GM18909 (cell line): ENCODE data around the gene TNFAIP2.
"Not testable (repeated sequence)": the region's sequence is repeated elsewhere in the genome, so short reads cannot be mapped to it uniquely, and the experiment has no call there.

Source experiments
- ATAC-seq: cut with Tn5 transposase; IDR thresholded peaks from one replicate; pipeline ENCODE4 v1.9.1; 2021; ENCODE audit warnings: mild to moderate bottlenecking; ENCODE audit not compliant: unreplicated experiment, poor library complexity

The TNFAIP2 gene

DNA sequence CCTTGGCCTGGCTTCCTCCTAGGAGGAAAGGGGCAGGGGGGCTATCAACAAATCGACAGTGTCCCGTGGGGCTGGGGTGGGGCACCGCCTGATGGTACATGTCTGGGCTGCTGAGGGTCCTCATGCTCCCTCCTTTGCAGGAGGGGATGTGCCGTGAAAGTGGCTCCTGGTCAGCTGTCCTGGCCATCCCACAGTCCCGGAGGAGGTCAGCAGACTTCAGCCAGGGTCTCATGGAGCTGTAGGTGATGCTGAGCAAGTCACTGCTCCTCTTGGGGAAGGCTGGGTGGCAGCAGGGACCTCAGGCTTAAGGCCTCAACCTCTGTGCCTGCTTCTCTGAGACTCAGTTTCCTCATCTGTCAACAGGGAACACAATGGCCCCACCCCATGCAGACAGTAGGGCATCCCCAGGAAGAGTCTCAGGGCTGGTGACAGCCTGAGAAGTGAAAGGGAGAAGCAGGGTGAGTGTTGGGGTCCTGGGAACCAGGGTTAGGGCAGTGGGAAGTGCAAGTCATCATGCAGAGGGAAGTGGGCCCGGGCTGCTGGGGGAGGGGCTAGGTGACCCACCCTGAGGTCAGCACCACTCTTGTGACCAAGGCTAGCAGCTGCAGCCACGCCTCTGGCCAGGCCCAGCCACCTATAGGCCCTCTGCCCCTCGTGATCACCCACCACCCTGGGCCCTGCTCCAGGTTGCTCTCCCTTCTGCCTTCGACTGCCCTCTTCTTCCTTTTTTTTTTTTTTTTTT is 4.4 kb upstream of the TNFAIP2 start:
- ATAC-seq = no peak

DNA sequence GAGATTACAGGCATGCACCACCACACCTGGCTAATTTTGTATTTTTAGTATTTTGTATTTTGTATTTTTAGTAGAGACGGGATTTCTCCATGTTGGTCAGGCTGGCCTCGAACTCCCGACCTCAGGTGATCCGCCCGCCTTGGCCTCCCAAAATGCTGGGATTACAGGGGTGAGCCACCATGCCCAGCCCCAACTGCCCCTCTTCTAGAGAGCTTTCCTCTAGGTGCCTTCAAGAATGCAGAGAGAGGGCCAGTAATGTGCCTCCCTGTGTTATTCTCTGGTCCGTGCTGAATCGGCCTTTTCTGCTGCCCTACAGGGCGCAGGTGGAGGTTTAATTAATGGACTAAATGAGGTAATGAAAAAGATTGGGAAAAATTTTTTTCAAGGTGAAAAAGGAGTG is 3.7 kb upstream of the TNFAIP2 start:
- not testable (repeated sequence) for ATAC-seq

DNA sequence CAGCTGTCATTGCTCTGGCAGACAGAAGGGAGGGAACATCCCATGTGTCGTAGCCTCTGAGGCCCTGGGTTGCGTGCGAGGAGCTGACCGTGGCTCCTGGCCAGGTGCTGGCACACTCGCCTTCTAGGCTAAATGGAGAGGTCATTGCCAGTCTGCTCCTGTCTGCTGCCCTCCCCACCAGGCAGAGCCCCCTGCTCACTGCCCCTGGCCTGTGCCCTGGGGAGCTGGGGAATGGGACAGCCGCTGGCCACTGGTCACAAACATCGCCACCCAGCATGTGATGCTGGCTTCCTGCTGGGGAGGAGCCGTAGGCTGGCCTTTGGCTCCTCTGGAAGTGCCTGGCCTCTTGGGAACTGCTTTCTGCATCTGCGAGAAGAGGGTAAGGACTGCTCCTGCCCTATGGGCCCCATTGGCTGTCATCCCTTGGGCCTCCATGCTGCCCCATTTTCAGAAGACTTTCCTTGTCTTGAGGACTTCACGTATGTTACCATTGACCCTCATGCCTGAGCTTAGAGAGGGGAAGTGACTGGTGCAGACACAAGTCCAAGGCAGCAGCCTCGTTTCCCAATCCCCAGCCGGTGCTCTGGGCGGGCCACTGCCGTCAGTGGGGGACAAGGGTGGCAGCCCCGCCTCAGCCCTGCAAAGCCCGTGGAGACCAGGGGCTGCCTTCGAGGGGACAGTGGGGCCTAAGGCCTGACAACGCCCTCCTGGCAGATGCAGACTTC is 2.0 kb upstream of the TNFAIP2 start:
- ATAC-seq = no peak

DNA sequence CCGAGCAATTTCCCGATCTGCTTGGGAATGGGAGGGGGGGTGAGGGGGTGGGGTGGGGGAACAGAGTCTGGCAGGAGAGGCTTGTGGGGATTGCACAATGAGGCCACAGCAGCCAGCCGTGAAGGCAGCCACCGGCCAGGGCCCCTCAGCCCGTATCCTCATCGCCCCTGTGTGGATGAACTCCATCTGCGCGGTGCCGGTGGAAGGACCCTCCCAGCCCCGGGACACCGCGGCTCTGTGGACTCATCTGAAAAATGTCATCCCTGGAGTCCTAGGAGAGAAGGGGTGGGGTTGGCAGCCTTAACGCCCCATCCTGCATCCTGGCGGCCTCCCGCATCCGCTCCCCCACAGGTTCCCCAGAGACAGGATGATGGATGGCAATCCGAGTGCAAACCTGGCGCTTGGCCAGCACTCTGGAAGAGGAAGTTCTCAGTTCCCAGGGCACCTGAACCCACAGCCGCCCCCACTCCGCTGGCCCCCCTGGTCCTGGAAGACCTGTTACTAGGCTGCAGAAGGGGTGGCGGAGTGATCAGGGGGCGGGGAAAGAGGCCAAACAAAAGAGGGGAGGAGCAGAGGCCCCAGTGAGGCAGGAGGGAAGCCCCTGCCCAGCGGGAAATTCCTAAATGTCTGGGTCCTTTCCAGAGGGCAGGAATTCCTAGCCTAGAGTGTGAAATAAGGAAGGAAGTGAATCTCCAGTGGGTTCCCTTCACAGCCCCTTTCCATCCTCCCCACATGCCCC is 1.2 kb upstream of the TNFAIP2 start:
- no peak for ATAC-seq

DNA sequence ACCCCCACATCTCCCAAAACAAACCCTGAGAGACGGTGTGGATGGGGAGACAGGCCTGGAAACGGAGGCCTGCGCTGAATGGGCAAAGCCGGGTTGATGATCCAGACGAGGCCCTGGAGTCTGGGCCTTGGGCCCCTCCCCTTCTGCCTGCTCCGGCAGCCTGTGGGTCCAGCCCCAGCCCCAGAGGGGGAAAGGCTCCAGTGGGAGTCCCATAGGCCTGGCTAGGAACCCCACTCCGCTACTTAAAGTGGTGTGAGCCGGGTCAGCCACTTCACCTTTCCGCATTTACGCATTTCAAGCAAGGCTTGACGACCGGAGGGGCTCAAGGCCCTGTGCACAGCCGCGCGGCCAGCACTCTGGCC is 695 bp upstream of the TNFAIP2 start:
- ATAC-seq = no peak

DNA sequence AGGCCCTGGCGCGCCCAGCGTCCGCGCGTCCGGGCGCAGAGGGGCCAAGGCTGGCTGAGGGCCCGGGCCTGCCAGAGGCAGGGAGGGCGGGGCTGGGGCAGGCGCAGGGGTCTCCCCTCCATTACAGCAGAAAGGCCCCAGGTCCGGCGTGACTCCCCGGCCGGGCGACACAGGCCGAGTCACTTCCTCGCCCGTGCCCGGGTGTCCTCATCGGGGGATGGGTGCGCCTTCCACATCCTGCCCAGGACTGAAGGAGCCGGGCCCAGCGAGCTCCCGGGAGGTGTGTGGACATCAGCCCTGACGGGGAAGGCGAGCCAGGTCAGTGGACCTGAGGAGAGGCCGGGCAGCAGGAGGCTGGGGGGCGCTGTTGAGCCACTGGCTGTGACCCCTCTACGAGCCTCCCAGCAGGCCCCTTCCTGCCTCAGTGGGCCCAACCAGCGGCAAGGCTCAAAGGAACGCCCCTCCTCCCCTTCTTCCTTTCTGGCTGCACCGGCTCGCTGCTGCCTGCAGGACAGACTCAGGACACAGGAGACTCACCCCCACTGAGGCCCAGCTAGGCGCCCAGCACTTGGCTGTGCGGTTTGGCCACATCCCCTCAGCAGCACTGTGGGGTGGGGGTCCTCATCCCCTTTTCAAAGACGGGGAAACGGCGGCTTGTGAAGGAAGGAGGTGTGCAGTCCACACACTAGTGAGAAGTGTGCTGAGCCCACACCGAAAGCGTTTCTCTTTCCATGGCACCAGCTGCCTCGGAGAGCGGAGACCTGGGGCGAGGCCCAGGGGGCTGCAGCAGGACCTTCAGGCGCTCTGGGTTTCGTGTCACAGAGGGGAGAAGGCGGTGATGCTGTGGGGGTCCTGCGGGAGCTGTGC is 606 bp downstream of the TNFAIP2 start:
- no peak for ATAC-seq

DNA sequence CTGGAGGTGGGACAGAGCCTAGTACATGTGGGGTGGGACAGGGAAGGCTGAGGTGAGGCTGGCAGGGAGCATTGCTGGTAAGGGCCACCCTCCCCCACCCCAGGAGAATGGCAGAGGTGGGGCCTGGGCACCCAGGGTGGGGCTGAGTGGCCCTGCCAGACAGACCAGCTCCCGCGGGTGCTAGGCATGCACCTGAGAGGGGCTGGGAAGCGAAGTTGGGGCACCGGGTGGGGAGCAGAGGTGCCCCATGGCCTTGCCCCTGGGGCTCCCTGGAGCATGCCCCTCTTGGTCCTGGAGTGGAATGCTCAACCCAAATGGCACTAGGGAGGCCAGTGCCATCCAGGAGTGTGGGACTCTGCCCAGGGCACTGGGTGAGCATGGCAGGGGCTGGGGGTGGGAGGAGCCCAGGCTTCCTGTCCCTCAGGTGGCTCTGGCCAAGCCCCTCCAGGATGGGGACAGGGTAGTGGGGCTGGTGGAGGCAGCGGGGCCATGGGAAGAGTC is 1.3 kb downstream of the TNFAIP2 start:
- ATAC-seq = no peak

DNA sequence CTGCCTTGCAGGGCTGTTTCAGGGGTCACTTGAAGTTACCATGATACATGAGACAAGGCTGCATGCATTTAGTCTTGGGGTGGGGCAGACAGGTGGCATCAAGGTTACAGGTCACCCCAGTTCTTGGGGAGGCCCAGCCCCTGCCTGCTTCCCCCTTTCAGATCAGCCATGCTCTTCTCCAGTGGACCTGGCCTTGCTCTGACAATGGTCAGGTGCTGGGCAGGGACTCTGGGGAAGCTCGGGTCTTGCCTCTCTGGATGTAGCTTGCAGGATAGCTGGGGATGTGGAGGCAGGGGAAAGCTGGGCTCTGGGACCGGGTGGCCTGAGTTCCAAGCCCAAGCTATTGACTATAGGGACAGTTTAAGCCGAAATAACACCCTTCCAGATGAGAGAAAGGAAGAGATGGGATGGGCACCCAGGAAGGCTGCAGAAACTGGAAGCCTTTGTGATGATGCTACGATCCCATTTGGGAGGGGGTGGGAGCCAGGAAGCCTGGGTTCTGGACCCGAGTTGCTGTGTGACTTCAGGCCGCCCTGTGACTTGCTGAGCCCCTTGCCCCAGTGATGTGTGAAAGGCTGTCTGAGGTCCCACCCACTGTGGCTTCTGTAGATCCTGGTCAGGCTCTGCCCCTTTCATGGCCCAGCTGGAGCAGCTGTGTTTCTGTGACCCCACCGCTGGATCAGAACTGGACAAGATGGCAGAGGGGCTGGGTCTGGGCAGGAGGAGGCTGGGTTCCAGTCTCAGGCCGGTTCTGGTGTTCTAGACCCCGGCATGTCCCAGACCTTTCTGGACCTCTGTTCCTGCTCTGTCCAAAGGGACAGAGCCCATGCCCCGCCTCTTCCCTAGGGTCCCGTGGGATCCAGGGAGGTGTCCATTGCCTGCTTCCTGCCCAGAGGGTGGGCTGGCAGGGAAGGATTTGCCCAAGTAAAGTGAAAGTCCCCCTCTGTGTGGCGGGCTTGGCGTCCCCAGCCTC is 2.1 kb downstream of the TNFAIP2 start:
- ATAC-seq = no peak

DNA sequence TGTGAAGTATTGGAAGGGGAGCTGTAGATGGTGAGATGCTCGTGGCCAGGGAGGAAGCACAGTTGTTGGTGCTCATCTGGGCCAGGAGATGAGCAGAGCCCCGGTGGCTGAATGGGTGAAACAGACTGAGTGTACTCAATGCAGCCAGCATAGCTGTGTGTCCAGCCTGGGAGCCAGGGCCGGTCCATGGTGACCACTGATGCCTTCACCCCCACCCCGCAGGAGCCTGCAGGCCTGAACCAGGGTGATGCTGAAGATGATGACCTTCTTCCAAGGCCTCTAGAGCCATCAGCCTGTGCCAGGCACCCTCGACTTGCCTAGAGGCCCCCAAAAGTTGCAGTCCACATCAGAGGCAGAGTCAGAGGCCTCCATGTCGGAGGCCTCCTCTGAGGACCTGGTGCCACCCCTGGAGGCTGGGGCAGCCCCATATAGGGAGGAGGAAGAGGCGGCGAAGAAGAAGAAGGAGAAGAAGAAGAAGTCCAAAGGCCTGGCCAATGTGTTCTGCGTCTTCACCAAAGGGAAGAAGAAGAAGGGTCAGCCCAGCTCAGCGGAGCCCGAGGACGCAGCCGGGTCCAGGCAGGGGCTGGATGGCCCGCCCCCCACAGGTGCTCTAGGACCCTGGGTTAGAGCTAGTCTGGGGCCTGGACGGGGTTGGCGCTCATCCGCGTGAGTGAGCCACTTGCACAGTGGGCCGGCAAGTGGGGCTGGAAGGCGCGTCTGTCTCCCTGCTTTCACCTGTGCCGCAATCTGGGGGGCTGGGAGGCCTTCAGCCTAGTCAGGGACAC is 3.0 kb downstream of the TNFAIP2 start:
- no peak for ATAC-seq

DNA sequence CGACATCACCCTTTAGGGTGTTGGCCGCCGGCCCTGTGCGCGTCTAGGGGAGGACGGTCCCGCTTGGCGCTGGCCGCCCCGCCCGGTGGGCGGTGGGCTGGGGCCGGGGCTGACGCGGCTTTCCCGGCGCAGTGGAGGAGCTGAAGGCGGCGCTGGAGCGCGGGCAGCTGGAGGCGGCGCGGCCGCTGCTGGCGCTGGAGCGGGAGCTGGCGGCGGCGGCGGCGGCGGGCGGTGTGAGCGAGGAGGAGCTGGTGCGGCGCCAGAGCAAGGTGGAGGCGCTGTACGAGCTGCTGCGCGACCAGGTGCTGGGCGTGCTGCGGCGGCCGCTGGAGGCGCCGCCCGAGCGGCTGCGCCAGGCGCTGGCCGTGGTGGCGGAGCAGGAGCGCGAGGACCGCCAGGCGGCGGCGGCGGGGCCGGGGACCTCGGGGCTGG is 3.6 kb downstream of the TNFAIP2 start:
- no peak for ATAC-seq

DNA sequence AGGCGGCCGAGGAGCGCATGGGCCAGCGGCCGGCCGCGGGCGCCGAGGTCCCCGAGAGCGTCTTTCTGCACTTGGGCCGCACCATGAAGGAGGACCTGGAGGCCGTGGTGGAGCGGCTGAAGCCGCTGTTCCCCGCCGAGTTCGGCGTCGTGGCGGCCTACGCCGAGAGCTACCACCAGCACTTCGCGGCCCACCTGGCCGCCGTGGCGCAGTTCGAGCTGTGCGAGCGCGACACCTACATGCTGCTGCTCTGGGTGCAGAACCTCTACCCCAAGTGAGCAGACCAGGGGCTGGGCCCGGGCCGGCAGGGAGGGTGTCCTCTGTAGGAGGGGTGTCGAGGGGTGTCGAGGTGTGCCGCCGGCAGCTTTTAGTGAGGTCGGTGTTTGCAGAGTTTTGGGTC is 4.1 kb downstream of the TNFAIP2 start:
- no peak for ATAC-seq

DNA sequence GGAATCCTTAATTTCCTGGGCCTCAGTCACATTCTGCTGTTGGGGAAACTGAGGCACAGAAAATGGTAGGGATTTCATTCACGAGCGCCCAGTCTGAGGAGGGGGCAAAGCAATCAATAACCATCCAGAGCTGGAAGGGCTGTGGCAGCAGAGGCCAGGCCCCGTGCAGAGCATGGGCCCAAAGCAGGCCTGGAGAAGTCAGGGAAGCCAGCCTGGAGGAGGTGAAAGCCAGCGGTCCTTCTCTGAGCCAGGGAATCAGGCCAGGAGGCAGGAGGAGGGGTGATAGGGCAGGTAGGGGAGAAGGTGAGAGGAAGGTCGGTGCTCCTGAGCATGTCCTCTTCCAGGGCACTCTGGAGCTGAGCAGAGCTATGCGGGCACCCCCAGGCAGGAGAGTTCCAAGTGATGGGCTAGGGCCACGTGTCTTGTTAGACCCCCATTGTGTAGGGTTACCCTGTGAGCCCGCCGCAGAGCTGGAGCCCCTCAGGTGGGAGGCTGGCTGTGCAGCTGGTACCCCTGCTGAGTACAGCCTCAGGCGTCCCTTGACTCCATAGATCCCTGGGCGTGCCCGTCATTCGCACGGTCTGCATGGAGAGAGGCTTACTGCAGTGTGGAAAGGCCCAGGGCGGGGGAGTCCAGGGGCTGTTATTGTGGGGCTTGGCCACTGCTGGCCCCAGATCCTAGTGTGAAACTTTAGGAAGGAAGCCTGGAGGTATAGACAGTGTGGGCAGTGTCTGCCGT is 4.8 kb downstream of the TNFAIP2 start:
- no peak for ATAC-seq

DNA sequence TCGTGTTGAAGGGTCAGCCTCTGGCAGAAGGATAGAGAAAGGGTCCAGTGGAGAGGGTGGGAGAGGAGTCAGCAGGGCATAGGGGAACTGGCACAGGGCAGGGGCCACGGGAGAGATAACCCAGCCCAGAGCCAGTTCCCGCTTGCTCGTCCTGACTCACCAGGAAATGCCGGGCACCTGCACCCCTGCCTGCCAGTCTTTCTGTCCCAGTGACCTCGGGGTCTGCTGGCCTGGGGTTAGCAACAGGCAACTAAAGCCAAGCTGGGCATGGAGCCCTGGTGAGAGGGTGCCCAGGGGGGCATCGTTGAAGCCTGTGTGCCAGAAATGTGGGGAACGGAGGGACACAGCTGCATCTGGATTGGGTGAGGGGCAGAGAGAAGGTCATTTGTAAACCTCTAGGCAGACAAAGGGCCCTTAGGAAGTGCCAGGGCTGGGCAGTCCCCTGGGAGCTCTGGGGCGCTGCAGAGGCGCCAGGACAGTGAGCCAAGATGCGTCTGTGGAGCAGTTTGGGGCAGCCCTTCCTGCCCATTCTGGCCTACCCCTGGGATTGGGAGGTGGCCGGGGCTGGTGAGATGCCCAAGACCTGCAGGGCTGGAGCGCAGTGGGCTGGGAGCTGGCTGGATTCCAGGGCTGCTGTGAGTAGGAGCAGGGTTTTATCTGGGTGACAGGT is 5.5 kb downstream of the TNFAIP2 start:
- no peak for ATAC-seq

DNA sequence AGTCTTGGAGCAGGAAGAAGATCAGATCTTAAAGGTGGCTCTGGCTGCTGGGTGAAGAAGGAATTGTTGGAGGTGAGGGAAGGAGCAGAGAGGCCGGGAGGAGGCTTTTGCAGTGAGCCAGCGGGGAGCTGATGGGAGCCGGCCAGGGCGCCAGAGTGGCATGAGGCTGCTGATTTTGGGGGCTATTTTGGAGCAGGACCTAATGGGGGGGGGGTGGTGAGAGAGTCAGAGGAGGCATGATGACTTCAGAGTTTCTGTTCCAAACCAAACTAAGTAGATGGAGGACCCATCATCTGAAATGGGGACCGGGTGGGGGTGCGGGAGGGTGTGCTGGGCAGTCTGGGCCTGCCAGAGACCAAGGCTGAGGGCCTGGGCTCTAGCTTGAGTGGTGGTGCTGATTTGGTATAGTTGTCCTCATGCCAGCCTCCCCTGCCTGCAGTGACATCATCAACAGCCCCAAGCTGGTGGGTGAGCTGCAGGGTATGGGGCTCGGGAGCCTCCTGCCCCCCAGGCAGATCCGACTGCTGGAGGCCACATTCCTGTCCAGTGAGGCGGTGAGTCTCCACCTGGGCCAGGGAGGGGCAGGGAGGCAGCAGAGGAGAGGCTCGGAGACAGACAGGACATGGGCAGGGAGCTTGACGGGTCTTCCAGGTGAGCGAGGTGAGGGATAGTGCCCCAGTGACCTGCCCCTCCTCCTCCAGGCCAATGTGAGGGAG is 6.2 kb downstream of the TNFAIP2 start:
- no peak for ATAC-seq

DNA sequence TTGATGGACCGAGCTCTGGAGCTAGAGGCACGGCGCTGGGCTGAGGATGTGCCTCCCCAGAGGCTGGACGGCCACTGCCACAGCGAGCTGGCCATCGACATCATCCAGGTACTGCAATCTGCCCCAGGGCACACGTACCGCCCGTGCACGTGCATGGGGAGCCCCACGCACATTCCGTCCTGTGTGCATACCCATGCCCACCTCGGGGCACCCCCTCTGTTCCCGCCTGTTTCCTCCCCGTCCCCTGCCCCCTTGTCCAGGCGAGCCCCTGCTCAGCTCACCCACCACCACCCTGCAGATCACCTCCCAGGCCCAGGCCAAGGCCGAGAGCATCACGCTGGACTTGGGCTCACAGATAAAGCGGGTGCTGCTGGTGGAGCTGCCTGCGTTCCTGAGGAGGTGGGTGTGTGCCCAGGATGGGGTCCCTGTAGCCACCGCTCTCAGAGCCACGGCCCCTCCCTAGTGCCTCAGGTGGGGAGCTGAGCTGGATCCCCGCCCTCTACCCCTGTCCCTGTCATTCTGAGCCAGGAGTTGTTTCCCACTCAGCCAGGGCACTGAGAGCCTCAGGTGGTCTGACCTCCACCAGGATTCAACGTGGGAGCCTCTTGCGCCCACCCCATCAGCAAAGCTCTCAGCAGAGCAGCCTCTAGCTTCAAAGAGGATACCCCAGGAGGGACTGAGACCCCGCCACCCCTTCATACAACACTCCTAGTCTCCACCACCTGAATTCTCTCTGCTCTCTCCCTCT is 6.9 kb downstream of the TNFAIP2 start:
- no peak for ATAC-seq

DNA sequence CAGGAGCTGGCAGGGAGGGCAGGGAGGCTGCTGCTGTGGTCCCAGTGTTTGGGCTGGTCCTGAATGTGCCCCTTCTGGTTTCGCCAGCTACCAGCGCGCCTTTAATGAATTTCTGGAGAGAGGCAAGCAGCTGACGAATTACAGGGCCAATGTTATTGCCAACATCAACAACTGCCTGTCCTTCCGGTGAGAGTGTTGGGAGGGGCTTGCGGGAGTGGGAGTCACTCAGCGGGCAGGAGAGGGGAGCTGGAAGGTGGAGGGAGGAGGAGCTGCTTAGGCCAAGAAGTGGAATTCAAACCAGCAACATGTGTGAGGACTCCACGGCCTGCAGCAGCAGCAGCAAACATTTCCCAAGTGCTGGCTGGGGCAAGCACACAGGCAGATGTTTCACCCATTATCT is 7.7 kb downstream of the TNFAIP2 start:
- ATAC-seq = no peak
